Thymus (tissue), 11 donors: ENCODE data around the gene GIMAP8. TPM values are rescaled to one million over a fixed set of nuclear protein-coding genes. Genes with fewer than 3 reads are reported as not detected.

Source experiments
- DNase-seq, 9 donors: peaks; one replicate each; pipeline ENCODE4 v3.0.0-alpha.2; 2013; ENCODE audit warnings: low spot score in 9 of 9, low read depth in 6 of 9, missing footprints in 1 of 9
- H3K27ac ChIP-seq, 2 donors: one replicate each; pipeline ENCODE4 v1.5.1; 2013; ENCODE audit warnings: control low read depth in 1 of 2, low read depth in 1 of 2, low read length in 1 of 2, mild to moderate bottlenecking in 1 of 2, moderate library complexity in 1 of 2
- H3K27me3 ChIP-seq, 2 donors: one replicate each; pipeline ENCODE4 v1.5.1; 2013; ENCODE audit warnings: low read length in 1 of 2; ENCODE audit not compliant: control insufficient read depth in 2 of 2, insufficient read depth in 1 of 2
- H3K36me3 ChIP-seq, 2 donors: one replicate each; pipeline ENCODE4 v1.5.1; 2013; ENCODE audit warnings: low read length in 1 of 2, mild to moderate bottlenecking in 1 of 2, moderate library complexity in 1 of 2; ENCODE audit not compliant: control insufficient read depth in 2 of 2, insufficient read depth in 2 of 2
- H3K4me1 ChIP-seq, 2 donors: one replicate each; pipeline ENCODE4 v1.5.1; 2013; ENCODE audit warnings: low read length in 2 of 2; ENCODE audit not compliant: control insufficient read depth in 2 of 2, insufficient read depth in 2 of 2
- H3K4me3 ChIP-seq, 2 donors: one replicate each; pipeline ENCODE4 v1.5.1; 2013; ENCODE audit warnings: low read length in 2 of 2, control low read depth in 1 of 2, mild to moderate bottlenecking in 1 of 2
- H3K9me3 ChIP-seq, 2 donors: one replicate each; pipeline ENCODE4 v1.5.1; 2013; ENCODE audit warnings: low read length in 1 of 2, mild to moderate bottlenecking in 1 of 2; ENCODE audit not compliant: control insufficient read depth in 2 of 2, insufficient read depth in 1 of 2
- WGBS: extraction: QIAGEN DNeasy Blood & Tissue Kit; methylation state at CpG from one replicate; pipeline ENCODE4 v1.1.7; 2013; 5-methylcytosine and 5-hydroxymethylcytosine counted together
- polyA plus RNA-seq: library from polyadenylated mRNA; stranded (reverse); fragments of 200-250 nt; gene quantifications from one replicate; pipeline ENCODE4 v1.2.3, GENCODE V29; 2013
- total RNA-seq: library from RNA; stranded (reverse); fragments of 120-200 nt; gene quantifications from one replicate; pipeline ENCODE4 v1.2.4, GENCODE V29; 2013
- donor health status: healthy.

The GIMAP8 gene
- total and polyA plus RNA-seq, 2 donors: 6.1 to 7.9 TPM

- no peak for DNase-seq
- Histone ChIP-seq H3K4me1 (peaks cover 10 to 37% of the 10 kb centered on the region in 2 donors), H3K36me3 (peaks cover 37 to 49% of the 10 kb centered on the region in 2 donors), H3K9me3 (no peaks in the 10 kb centered on the region), H3K27ac (peak overlapping the region in 1 of 2 donors; percentile 9), H3K4me3 (no peak overlapping the region), H3K27me3 (no peaks in the 10 kb centered on the region)
- WGBS: 96% methylated on average over 7 of the region's 7 CpGs
Measured at GRCh38 chr7:150410131-150410530, 40.3 kb upstream of the GIMAP8 start.

- Histone ChIP-seq H3K27me3 (no peaks in the 10 kb centered on the region), H3K36me3 (peaks cover 37 to 49% of the 10 kb centered on the region in 2 donors), H3K27ac (peak overlapping the region in 1 of 2 donors; percentile 9), H3K9me3 (no peaks in the 10 kb centered on the region), H3K4me3 (no peak overlapping the region), H3K4me1 (peaks cover 10 to 36% of the 10 kb centered on the region in 2 donors)
- 97% methylated on average over 10 of the region's 10 CpGs for WGBS
- no peak for DNase-seq
Measured at GRCh38 chr7:150410680-150411346, 39.6 kb upstream of the GIMAP8 start.

- Histone ChIP-seq H3K27ac (no peak overlapping the region), H3K4me1 (peaks cover 3 to 28% of the 10 kb centered on the region in 2 donors), H3K36me3 (peaks cover 37 to 49% of the 10 kb centered on the region in 2 donors), H3K4me3 (no peak overlapping the region), H3K9me3 (no peaks in the 10 kb centered on the region), H3K27me3 (no peaks in the 10 kb centered on the region)
- 88% methylated on average over 11 of the region's 11 CpGs for WGBS
- no peak for DNase-seq
Measured at GRCh38 chr7:150411606-150412005, 38.8 kb upstream of the GIMAP8 start.

- no peak overlapping the region for H3K27ac ChIP-seq
- peaks cover 2 to 24% of the 10 kb centered on the region in 2 donors for H3K4me1 ChIP-seq
- H3K27me3 ChIP-seq: no peaks in the 10 kb centered on the region
- no peaks in the 10 kb centered on the region for H3K9me3 ChIP-seq
- H3K4me3 ChIP-seq: no peak overlapping the region
- peaks cover 37 to 49% of the 10 kb centered on the region in 2 donors for H3K36me3 ChIP-seq
- DNase-seq: no peak
- 98% methylated on average over 11 of the region's 11 CpGs for WGBS
Measured at GRCh38 chr7:150412016-150412415, 38.4 kb upstream of the GIMAP8 start.

GRCh38 chr7:150412518-150413488 is 37.6 kb upstream of the GIMAP8 start:
- 89% methylated on average over 37 of the region's 37 CpGs for WGBS
- H3K36me3 ChIP-seq: peaks cover 37 to 46% of the 10 kb centered on the region in 2 donors
- peaks cover 0 to 16% of the 10 kb centered on the region in 2 donors for H3K4me1 ChIP-seq
- no peaks in the 10 kb centered on the region for H3K9me3 ChIP-seq
- no peak for DNase-seq
- no peak overlapping the region for H3K27ac ChIP-seq
- H3K27me3 ChIP-seq: no peaks in the 10 kb centered on the region
- no peak overlapping the region for H3K4me3 ChIP-seq

- no peak overlapping the region for H3K27ac ChIP-seq
- no peak for DNase-seq
- H3K36me3 ChIP-seq: peaks cover 31 to 39% of the 10 kb centered on the region in 2 donors
- no peaks in the 10 kb centered on the region for H3K9me3 ChIP-seq
- 98% methylated on average over 11 of the region's 11 CpGs for WGBS
- no peaks in the 10 kb centered on the region for H3K27me3 ChIP-seq
- no peak overlapping the region for H3K4me3 ChIP-seq
- H3K4me1 ChIP-seq: peaks cover 0 to 9% of the 10 kb centered on the region in 2 donors
Measured at GRCh38 chr7:150413640-150414081, 36.8 kb upstream of the GIMAP8 start.

GRCh38 chr7:150415161-150416153 is 35.0 kb upstream of the GIMAP8 start:
- DNase-seq: no peak
- WGBS: 98% methylated on average over 19 of the region's 19 CpGs

GRCh38 chr7:150417239-150417638 is 33.2 kb upstream of the GIMAP8 start:
- 96% methylated on average over 10 of the region's 10 CpGs for WGBS
- DNase-seq: no peak
- H3K9me3 ChIP-seq: no peaks in the 10 kb centered on the region
- H3K4me3 ChIP-seq: no peak overlapping the region
- no peaks in the 10 kb centered on the region for H3K27me3 ChIP-seq
- H3K36me3 ChIP-seq: peaks cover 3 to 8% of the 10 kb centered on the region in 2 donors
- H3K4me1 ChIP-seq: peaks cover 0 to 5% of the 10 kb centered on the region in 2 donors
- no peak overlapping the region for H3K27ac ChIP-seq

More at GRCh38 chr7:150415161-150416153, 35.0 kb upstream of the GIMAP8 start:
- Histone ChIP-seq H3K27ac (no peak overlapping the region), H3K4me3 (no peak overlapping the region), H3K4me1 (no peaks in the 10 kb centered on the region), H3K9me3 (no peaks in the 10 kb centered on the region), H3K36me3 (peaks cover 21 to 25% of the 10 kb centered on the region in 2 donors), H3K27me3 (no peaks in the 10 kb centered on the region)
